HCT116 (cell line): ENCODE data around the gene ARHGDIG. TPM values are rescaled to one million over a fixed set of nuclear protein-coding genes. Genes with fewer than 3 reads are reported as not detected.

Experiments used
- ATAC-seq: fragments of 200-7000 bp; cut with Tn5 transposase; 2 replicates; pipeline ENCODE4 v1.9.1; 2020; ENCODE audit warnings: mild to moderate bottlenecking, moderate library complexity
- BruUV-seq: library from RNA; stranded (reverse); fragments of 400-500 nt; replicated peaks from 2 replicates; lab custom pipeline; 2021; lab: Mats Ljungman, UMichigan
- CTCF ChIA-PET: fragments of 300-600 bp; sonication (Branson Sonifier 250); formaldehyde crosslinking; loops from one replicate; lab custom pipeline; 2021; ENCODE audit warnings: antibody characterized with exemption; lab: Charles Lee
- POLR2A ChIA-PET: fragments of 300-600, 350-600 bp; sonication (Branson Sonifier 250); formaldehyde crosslinking; loops from one replicate; lab custom pipeline; 2021; ENCODE audit warnings: antibody characterized with exemption; lab: Charles Lee
- RAD21 ChIA-PET, 2 experiments: fragments of 300-600 bp; sonication (Branson Sonifier 250); formaldehyde crosslinking; loops; one replicate each; lab custom pipeline; 2023; ENCODE audit warnings: low total read pairs in 2 of 2; ENCODE audit not compliant: uncharacterized antibody in 2 of 2, unreplicated experiment in 2 of 2, low non-redundant PET in 1 of 2; lab: Charles Lee
- DNase-seq: peaks from one replicate; pipeline ENCODE4 v3.0.0-alpha.2; 2010; ENCODE audit warnings: low read depth, low spot score
- H2AFZ ChIP-seq: fragments of 200-600 bp; shearing (Covaris generic), sonication (generic); 2 replicates; pipeline ENCODE4 v1.6.1; 2017; ENCODE audit warnings: low read depth, mixed run types, mixed read lengths, antibody characterized with exemption, low read length; ENCODE audit not compliant: poor library complexity, severe bottlenecking
- H3K27ac ChIP-seq: 2 replicates; pipeline ENCODE4 v1.5.1; 2012; ENCODE audit warnings: low read depth, low read length
- H3K27me3 ChIP-seq: fragments of 200-600 bp; sonication (generic); 2 replicates; pipeline ENCODE4 v1.6.1; 2016; ENCODE audit warnings: mixed run types, low read length, mixed read lengths; ENCODE audit not compliant: insufficient read depth
- H3K36me3 ChIP-seq, 2 experiments: fragments of 200-500 bp in 1 of 2; fragments of 200-600 bp in 1 of 2; sonication (Bioruptor generic) in 1 of 2; sonication (generic) in 1 of 2; 2 replicates each; pipeline versions ENCODE4 v1.5.1 to v1.6.1; 2014 to 2016; ENCODE audit warnings: low read length in 2 of 2, inconsistent platforms in 1 of 2, mixed read lengths in 1 of 2, mixed run types in 1 of 2; ENCODE audit not compliant: insufficient read depth in 2 of 2, control insufficient read depth in 1 of 2
- H3K4me1 ChIP-seq, 2 experiments: fragments of 200-600 bp in 1 of 2; sonication (generic) in 1 of 2; 2 replicates each; pipeline versions ENCODE4 v1.5.1 to v1.6.1; 2012 to 2017; ENCODE audit warnings: low read length in 2 of 2, inconsistent platforms in 1 of 2, mild to moderate bottlenecking in 1 of 2, mixed read lengths in 1 of 2, mixed run types in 1 of 2, moderate library complexity in 1 of 2; ENCODE audit not compliant: insufficient read depth in 2 of 2, control insufficient read depth in 1 of 2
- H3K4me2 ChIP-seq: fragments of 200-600 bp; sonication (generic); 2 replicates; pipeline ENCODE4 v1.6.1; 2017; ENCODE audit warnings: mixed run types, low read length, mixed read lengths
- H3K4me3 ChIP-seq, 2 experiments: fragments of 200-600 bp in 1 of 2; sonication (generic) in 1 of 2; replicated peaks in 1 of 2; 2 replicates each; pipeline ENCODE4 v1.5.1; 2011 to 2016; ENCODE audit warnings: low read length in 2 of 2, control low read depth in 1 of 2, low read depth in 1 of 2, mild to moderate bottlenecking in 1 of 2, mixed read lengths in 1 of 2, mixed run types in 1 of 2
- H3K79me2 ChIP-seq: fragments of 200-600 bp; sonication (generic); 2 replicates; pipeline ENCODE4 v1.6.1; 2017; ENCODE audit warnings: mild to moderate bottlenecking, mixed run types, low read length, moderate library complexity, mixed read lengths; ENCODE audit not compliant: insufficient read depth
- H3K9ac ChIP-seq: fragments of 200-600 bp; sonication (generic); 2 replicates; pipeline ENCODE4 v1.6.1; 2016; ENCODE audit warnings: low read length, mixed read lengths
- H3K9me2 ChIP-seq: fragments of 200-600 bp; sonication (generic), shearing (Covaris generic); 2 replicates; pipeline ENCODE4 v1.6.1; 2017; ENCODE audit warnings: mixed run types, mild to moderate bottlenecking, moderate library complexity; ENCODE audit not compliant: insufficient read depth
- H3K9me3 ChIP-seq, 2 experiments: fragments of 200-500 bp in 1 of 2; fragments of 200-600 bp in 1 of 2; sonication (Bioruptor generic) in 1 of 2; sonication (generic) in 1 of 2; 2 replicates each; pipeline ENCODE4 v1.6.1; 2014 to 2017; ENCODE audit warnings: low read length in 2 of 2, mixed read lengths in 2 of 2, inconsistent platforms in 1 of 2, low read depth in 1 of 2, mild to moderate bottlenecking in 1 of 2, mixed run types in 1 of 2, moderate library complexity in 1 of 2; ENCODE audit not compliant: control insufficient read depth in 1 of 2, insufficient read depth in 1 of 2
- H4K20me1 ChIP-seq: fragments of 200-600 bp; sonication (generic), shearing (Covaris generic); 2 replicates; pipeline ENCODE4 v1.6.1; 2017; ENCODE audit warnings: mixed run types, mild to moderate bottlenecking, moderate library complexity; ENCODE audit not compliant: insufficient read depth
- CBX3 ChIP-seq: IDR thresholded peaks from 2 replicates; pipeline ENCODE4 v1.6.1; 2012; ENCODE audit warnings: low read depth
- CEBPB ChIP-seq: IDR thresholded peaks from 2 replicates; pipeline ENCODE4 v1.6.1; 2012; ENCODE audit warnings: low read depth
- EGR1 ChIP-seq: IDR thresholded peaks from 2 replicates; pipeline ENCODE4 v1.6.1; 2012; ENCODE audit warnings: low read depth
- ELF1 ChIP-seq: IDR thresholded peaks from 2 replicates; pipeline ENCODE4 v1.6.1; 2012; ENCODE audit warnings: low read depth, borderline replicate concordance
- FOSL1 ChIP-seq: IDR thresholded peaks from 2 replicates; pipeline ENCODE4 v1.6.1; 2012; ENCODE audit warnings: low read depth
- JUND ChIP-seq: IDR thresholded peaks from 2 replicates; pipeline ENCODE4 v1.6.1; 2012
- POLR2A ChIP-seq: IDR thresholded peaks from 2 replicates; pipeline ENCODE4 v1.7.0; 2011; ENCODE audit warnings: borderline replicate concordance; ENCODE audit not compliant: insufficient read depth, insufficient read length; ENCODE audit errors: extremely low read depth
- POLR2AphosphoS5 ChIP-seq: IDR thresholded peaks from 2 replicates; pipeline ENCODE4 v1.6.1; 2011; ENCODE audit warnings: mild to moderate bottlenecking, low read depth, low read length, moderate library complexity
- RAD21 ChIP-seq: IDR thresholded peaks from 2 replicates; pipeline ENCODE4 v1.6.1; 2012; ENCODE audit warnings: low read depth, mild to moderate bottlenecking
- SIN3A ChIP-seq: IDR thresholded peaks from 2 replicates; pipeline ENCODE4 v1.6.1; 2012; ENCODE audit warnings: low read depth
- SP1 ChIP-seq: IDR thresholded peaks from 2 replicates; pipeline ENCODE4 v1.6.1; 2012; ENCODE audit warnings: low read depth
- SRF ChIP-seq: IDR thresholded peaks from 2 replicates; pipeline ENCODE4 v1.6.1; 2012; ENCODE audit warnings: low read depth
- YY1 ChIP-seq: IDR thresholded peaks from 2 replicates; pipeline ENCODE4 v1.6.1; 2011; ENCODE audit warnings: low read length, low read depth, moderate library complexity, mild to moderate bottlenecking; ENCODE audit not compliant: insufficient replicate concordance; ENCODE audit errors: extremely low read depth
- ZNF274 ChIP-seq: fragments of 200-500 bp; sonication (Bioruptor generic); IDR thresholded peaks from 2 replicates; pipeline ENCODE4 v1.6.1; 2014; ENCODE audit warnings: mild to moderate bottlenecking, low read depth, low read length, inconsistent platforms
- intact Hi-C: fragments of 100-400 bp; cut with micrococcal nuclease; formaldehyde crosslinking; loops from 2 replicates; pipeline ENCODE4 v1.10.0; 2022
- total RNA-seq: library from RNA; stranded (reverse); gene quantifications from one replicate; pipeline ENCODE4 v1.2.1, GENCODE V29; 2021; ENCODE audit not compliant: unreplicated experiment
- TF ChIP-seq, protein P1 (sequence below), 3 experiments: fragments of 200-600 bp in 1 of 3; sonication (generic) in 1 of 3; IDR thresholded peaks in 2 of 3; conservative IDR thresholded peaks in 1 of 3; 2 replicates each; pipeline ENCODE4 v1.5.1; 2012 to 2017; ENCODE audit warnings: low read depth in 2 of 3, low read length in 2 of 3, antibody characterized with exemption in 1 of 3, borderline replicate concordance in 1 of 3, control low read depth in 1 of 3, mild to moderate bottlenecking in 1 of 3, mixed read lengths in 1 of 3, mixed run types in 1 of 3, moderate library complexity in 1 of 3; ENCODE audit not compliant: insufficient read depth in 1 of 3
- TF ChIP-seq, protein P2 (sequence below): IDR thresholded peaks from 2 replicates; pipeline ENCODE4 v1.6.1; 2012
- TF ChIP-seq, protein P3 (sequence below): IDR thresholded peaks from 2 replicates; pipeline ENCODE4 v1.6.1; 2012

The ARHGDIG gene
- total RNA-seq, 1 experiment from 2014 or later: not detected

DNA sequence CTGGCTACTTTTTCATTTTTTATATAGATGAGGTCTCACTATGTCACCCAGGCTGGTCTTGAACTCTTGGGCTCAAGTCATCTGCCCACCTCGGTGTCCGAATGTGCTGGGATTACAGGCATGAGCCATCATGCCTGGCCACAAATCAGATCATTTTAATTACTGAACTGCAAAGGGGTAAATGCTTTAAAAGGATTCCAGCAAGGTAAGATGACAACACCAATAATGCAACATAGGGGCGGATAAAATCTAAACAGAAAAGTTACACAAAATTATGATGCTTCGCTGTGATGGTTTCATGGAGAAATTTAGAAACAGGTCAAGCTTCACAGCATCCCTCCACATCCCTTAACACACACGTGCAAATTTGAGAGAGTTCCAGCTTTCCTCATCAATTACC, 39.8 kb downstream of the ARHGDIG start:
- DNase-seq: no peak
- no peaks in the 10 kb centered on the region for H3K9me3 ChIP-seq
- TF ChIP-seq SRF (no peak), SIN3A (no peak), FOSL1 (no peak)
- TF ChIP-seq, all 23 proteins: peak for 0
- ChIA-PET CTCF (no interaction called here), POLR2A (no interaction called here), RAD21 (no interaction called here)
- no peaks in the 10 kb centered on the region for H4K20me1 ChIP-seq
- no peaks in the 10 kb centered on the region for H3K9me2 ChIP-seq
- no peaks in the 10 kb centered on the region for H3K27me3 ChIP-seq
- intact Hi-C loops: no loop called here
- no peak overlapping the region for H3K27ac ChIP-seq
- no peaks in the 10 kb centered on the region for H3K4me1 ChIP-seq
- no peak overlapping the region for H2AFZ ChIP-seq
- peaks cover 37% of the 10 kb centered on the region for H3K79me2 ChIP-seq
- no peak overlapping the region for H3K9ac ChIP-seq
- ATAC-seq: no peak
- no peaks in the 10 kb centered on the region for H3K36me3 ChIP-seq
- H3K4me2 ChIP-seq: no peak overlapping the region
- no peak overlapping the region for H3K4me3 ChIP-seq
- no TSS peak for BruUV-seq

DNA sequence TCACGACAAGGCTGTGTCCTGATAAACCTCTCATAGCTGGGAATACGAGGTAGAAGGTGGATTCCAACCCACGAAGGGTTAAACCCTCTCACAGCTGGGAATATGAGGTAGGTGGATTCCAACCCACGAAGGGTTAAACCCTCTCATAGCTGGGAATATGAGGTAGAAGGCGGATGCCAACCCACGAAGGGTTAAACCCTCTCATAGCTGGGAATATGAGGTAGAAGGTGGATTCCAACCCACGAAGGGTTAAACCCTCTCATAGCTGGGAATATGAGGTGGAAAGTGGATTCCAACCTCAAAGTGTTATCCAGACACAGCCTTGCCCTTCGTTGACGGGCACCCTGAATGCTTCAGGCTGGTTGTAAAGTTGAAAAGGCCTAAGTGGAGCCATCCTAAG, 41.1 kb downstream of the ARHGDIG start:
- CTCF ChIA-PET: no interaction called here
- Histone ChIP-seq H4K20me1 (no peaks in the 10 kb centered on the region), H3K79me2 (peaks cover 43% of the 10 kb centered on the region)

More for the DNA sequence above, 41.1 kb downstream of the ARHGDIG start:
- no peaks in the 10 kb centered on the region for H3K9me2 ChIP-seq
- no peak for TF ChIP-seq SRF
- no peak for TF ChIP-seq POLR2A
- no peak for TF ChIP-seq POLR2AphosphoS5
- TF ChIP-seq FOSL1: no peak
- TF ChIP-seq CEBPB: no peak
- no peak for TF ChIP-seq JUND
- no peak for TF ChIP-seq SIN3A
- no peak for TF ChIP-seq YY1
- TF ChIP-seq SP1: no peak
- no peak for TF ChIP-seq RAD21
- TF ChIP-seq, protein P1, sequence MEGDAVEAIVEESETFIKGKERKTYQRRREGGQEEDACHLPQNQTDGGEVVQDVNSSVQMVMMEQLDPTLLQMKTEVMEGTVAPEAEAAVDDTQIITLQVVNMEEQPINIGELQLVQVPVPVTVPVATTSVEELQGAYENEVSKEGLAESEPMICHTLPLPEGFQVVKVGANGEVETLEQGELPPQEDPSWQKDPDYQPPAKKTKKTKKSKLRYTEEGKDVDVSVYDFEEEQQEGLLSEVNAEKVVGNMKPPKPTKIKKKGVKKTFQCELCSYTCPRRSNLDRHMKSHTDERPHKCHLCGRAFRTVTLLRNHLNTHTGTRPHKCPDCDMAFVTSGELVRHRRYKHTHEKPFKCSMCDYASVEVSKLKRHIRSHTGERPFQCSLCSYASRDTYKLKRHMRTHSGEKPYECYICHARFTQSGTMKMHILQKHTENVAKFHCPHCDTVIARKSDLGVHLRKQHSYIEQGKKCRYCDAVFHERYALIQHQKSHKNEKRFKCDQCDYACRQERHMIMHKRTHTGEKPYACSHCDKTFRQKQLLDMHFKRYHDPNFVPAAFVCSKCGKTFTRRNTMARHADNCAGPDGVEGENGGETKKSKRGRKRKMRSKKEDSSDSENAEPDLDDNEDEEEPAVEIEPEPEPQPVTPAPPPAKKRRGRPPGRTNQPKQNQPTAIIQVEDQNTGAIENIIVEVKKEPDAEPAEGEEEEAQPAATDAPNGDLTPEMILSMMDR (IDR thresholded peaks at IDR 0.05 in 2 of 3, conservative IDR thresholded peaks at IDR 0.05 in 1 of 3; ENCODE audit: borderline replicate concordance in 1 of 3, insufficient read depth in 1 of 3, low read depth in 2 of 3, low read length in 2 of 3): no peak
- TF ChIP-seq ELF1: no peak
- TF ChIP-seq CBX3: no peak
- no peak for TF ChIP-seq ZNF274
- no peak for TF ChIP-seq EGR1
- TF ChIP-seq, protein P2, sequence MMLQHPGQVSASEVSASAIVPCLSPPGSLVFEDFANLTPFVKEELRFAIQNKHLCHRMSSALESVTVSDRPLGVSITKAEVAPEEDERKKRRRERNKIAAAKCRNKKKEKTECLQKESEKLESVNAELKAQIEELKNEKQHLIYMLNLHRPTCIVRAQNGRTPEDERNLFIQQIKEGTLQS: no peak
- TF ChIP-seq, protein P3, sequence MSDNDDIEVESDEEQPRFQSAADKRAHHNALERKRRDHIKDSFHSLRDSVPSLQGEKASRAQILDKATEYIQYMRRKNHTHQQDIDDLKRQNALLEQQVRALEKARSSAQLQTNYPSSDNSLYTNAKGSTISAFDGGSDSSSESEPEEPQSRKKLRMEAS: no peak
- H3K4me3 ChIP-seq: no peak overlapping the region
- POLR2A ChIA-PET: no interaction called here
- H3K4me1 ChIP-seq: peaks cover 3% of the 10 kb centered on the region in 2 experiments; a peak in 2 of 4 replicates
- H3K4me2 ChIP-seq: no peak overlapping the region
- ATAC-seq (no peak), DNase-seq (no peak)
- H2AFZ ChIP-seq: no peak overlapping the region
- H3K9me3 ChIP-seq: no peaks in the 10 kb centered on the region
- H3K9ac ChIP-seq: no peak overlapping the region
- BruUV-seq: no TSS peak
- intact Hi-C loops: no loop called here
- H3K27ac ChIP-seq: no peak overlapping the region
- RAD21 ChIA-PET: no interaction called here
- no peaks in the 10 kb centered on the region for H3K36me3 ChIP-seq
- H3K27me3 ChIP-seq: no peaks in the 10 kb centered on the region
